Middle frontal gyrus (tissue), 1 donor: Measurements from ENCODE around the gene SRPK2.

Experiments used
- DNase-seq: peaks from one replicate; pipeline ENCODE4 v3.0.0-alpha.2; 2015; ENCODE audit warnings: low spot score; ENCODE audit errors: extremely low spot score

Gene SRPK2

GRCh38 chr7:105224884-105225651, 163.7 kb downstream of the SRPK2 start:
- DNase-seq, result no peak

GRCh38 chr7:105222953-105223352, 165.8 kb downstream of the SRPK2 start:
- DNase-seq, result no peak

GRCh38 chr7:105219771-105220160, 169.0 kb downstream of the SRPK2 start:
- DNase-seq, result no peak

- DNase-seq, result no peak
These were observed 169.6 kb downstream of the SRPK2 start for GRCh38 chr7:105218939-105219770.

GRCh38 chr7:105218215-105218614, 170.5 kb downstream of the SRPK2 start:
- DNase-seq, result no peak

GRCh38 chr7:105216786-105217185, 171.9 kb downstream of the SRPK2 start:
- no peak for DNase-seq

- DNase-seq, result no peak
These were observed 172.9 kb downstream of the SRPK2 start for GRCh38 chr7:105215821-105216220.

GRCh38 chr7:105215182-105215581, 173.5 kb downstream of the SRPK2 start:
- no peak for DNase-seq

- no peak for DNase-seq
These were observed 175.1 kb downstream of the SRPK2 start for GRCh38 chr7:105213611-105214010.

- no peak for DNase-seq
These were observed 176.5 kb downstream of the SRPK2 start for GRCh38 chr7:105212212-105212611.

GRCh38 chr7:105210721-105211205, 178.0 kb downstream of the SRPK2 start:
- DNase-seq, result no peak

GRCh38 chr7:105209870-105210269, 178.9 kb downstream of the SRPK2 start:
- DNase-seq, result no peak

GRCh38 chr7:105209433-105209832, 179.3 kb downstream of the SRPK2 start:
- DNase-seq, result no peak

GRCh38 chr7:105206985-105207384, 181.7 kb downstream of the SRPK2 start:
- DNase-seq, result no peak

GRCh38 chr7:105205592-105206237, 183.0 kb downstream of the SRPK2 start:
- DNase-seq, result no peak

GRCh38 chr7:105204953-105205352, 183.8 kb downstream of the SRPK2 start:
- no peak for DNase-seq

GRCh38 chr7:105204520-105204919, 184.2 kb downstream of the SRPK2 start:
- DNase-seq, result no peak

- no peak for DNase-seq
These were observed 186.1 kb downstream of the SRPK2 start for GRCh38 chr7:105202616-105203015.

GRCh38 chr7:105199386-105199785, 189.3 kb downstream of the SRPK2 start:
- no peak for DNase-seq

- DNase-seq, result no peak
These were observed 190.5 kb downstream of the SRPK2 start for GRCh38 chr7:105198223-105198622.

- DNase-seq, result no peak
These were observed 192.2 kb downstream of the SRPK2 start for GRCh38 chr7:105196473-105196872.

- DNase-seq, result no peak
These were observed 192.8 kb downstream of the SRPK2 start for GRCh38 chr7:105195891-105196290.
